ENCODE measurements around the gene PAX7. TPM values are rescaled to one million over a fixed set of nuclear protein-coding genes. Genes with fewer than 3 reads are reported as not detected.

Gene PAX7
- polyA plus RNA-seq, 1 experiment, result not detected

DNA sequence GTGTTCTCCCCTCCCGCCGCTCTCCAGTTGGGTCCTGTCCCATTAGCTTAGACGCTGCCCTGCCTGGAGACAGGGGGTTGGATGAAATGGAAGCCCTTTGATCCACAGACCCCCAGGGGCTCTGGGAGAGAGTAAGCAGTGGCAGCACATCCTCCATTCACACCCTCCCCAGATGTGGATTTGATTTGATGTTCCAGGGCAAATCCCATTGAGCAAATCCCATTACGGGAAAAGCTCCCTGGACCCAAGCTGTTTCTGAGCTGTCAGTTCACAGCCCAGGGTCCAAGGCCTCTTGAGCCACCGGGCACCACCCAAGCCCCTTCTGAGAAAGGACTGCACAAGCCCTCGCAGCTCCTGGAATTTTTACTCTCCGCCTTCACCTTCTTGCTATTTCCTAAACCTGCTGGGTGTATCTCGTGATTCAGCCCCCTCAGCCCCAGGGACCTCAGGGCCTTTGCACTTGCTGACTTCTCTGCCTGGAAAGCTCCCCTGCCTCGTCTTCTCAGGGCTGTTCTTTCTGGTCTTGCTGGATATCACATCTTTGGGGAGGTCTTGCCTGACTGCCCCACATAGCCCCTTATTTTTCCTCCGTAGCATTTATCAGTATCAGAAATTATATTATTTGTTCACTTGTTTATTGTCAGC lies 101.1 kb downstream of the PAX7 start:
- TF ChIP-seq, protein P1, sequence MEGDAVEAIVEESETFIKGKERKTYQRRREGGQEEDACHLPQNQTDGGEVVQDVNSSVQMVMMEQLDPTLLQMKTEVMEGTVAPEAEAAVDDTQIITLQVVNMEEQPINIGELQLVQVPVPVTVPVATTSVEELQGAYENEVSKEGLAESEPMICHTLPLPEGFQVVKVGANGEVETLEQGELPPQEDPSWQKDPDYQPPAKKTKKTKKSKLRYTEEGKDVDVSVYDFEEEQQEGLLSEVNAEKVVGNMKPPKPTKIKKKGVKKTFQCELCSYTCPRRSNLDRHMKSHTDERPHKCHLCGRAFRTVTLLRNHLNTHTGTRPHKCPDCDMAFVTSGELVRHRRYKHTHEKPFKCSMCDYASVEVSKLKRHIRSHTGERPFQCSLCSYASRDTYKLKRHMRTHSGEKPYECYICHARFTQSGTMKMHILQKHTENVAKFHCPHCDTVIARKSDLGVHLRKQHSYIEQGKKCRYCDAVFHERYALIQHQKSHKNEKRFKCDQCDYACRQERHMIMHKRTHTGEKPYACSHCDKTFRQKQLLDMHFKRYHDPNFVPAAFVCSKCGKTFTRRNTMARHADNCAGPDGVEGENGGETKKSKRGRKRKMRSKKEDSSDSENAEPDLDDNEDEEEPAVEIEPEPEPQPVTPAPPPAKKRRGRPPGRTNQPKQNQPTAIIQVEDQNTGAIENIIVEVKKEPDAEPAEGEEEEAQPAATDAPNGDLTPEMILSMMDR (IDR thresholded peaks at IDR 0.05; ENCODE audit: insufficient read depth, low read depth, low read length), result no peak
- CTCF ChIA-PET, result interaction anchor here (1.0 kb wide), 1 partner anchor 53 kb away, joined by 3 read pairs; no protein-coding TSS in a partner anchor
- Histone ChIP-seq H3K4me3 (ENCODE audit: low read depth, low read length) (no peak overlapping the region), H3K36me3 (ENCODE audit: control insufficient read depth, insufficient read depth, low read length) (no peaks in the 10 kb centered on the region), H3K27me3 (ENCODE audit: control insufficient read depth, insufficient read depth, low read length) (0 out of 2 replicates have a peak, but pooled peaks cover 2% of the 10 kb centered on the region)
- POLR2A ChIA-PET, result no interaction called here
- DNase-seq (ENCODE audit: low read depth), result no peak

DNA sequence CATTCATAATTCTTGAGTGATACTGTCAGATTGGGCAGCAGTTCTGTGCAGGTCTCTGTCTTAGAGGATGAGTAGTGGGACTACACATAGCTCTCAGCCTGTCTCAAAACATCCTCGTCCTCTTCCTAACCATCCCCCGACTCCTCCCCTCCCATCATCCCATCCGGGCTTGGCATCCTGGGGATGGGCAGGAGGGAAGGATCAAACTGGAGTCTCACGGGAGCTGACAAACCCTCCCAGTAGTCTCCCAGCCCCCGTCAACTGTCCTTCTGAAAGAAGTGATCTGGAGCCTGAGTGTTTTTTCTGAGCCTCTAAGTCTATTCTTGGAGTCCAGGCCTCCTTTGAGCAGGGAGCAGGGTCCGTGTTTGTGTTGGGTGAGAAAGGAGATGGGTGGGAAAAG lies 102.0 kb downstream of the PAX7 start:
- DNase-seq (ENCODE audit: low read depth), result no peak
- TF ChIP-seq, protein P1 (IDR thresholded peaks at IDR 0.05; ENCODE audit: insufficient read depth, low read depth, low read length), result no peak
- H3K4me3 ChIP-seq (ENCODE audit: low read depth, low read length), result no peak overlapping the region
- ChIA-PET CTCF (interaction anchor here (1.0 kb wide), 1 partner anchor 52 kb away, joined by 3 read pairs; no protein-coding TSS in a partner anchor), POLR2A (no interaction called here)
- H3K27me3 ChIP-seq (ENCODE audit: control insufficient read depth, insufficient read depth, low read length), result 0 out of 2 replicates have a peak, but pooled peaks cover 2% of the 10 kb centered on the region
- H3K36me3 ChIP-seq (ENCODE audit: control insufficient read depth, insufficient read depth, low read length), result no peaks in the 10 kb centered on the region

DNA sequence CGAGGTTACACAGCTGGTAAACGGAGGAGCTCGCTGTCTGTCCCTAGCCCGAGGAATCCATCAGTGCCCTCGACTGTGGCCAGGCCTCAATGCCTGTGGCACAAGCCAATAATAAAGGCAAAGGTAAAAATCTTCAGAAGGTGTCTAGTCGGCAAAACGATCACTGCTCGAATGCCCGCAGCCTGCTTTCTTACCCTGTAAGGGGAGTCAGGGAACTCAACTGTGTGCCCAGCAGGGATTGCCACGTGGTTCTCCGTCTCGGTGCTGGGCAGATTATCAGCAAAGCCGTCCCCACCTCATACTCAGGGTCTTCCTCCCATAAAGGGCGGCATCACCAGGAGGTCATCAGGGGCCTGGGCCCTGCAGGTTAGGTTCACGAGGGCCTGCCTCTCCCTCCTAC lies 103.4 kb downstream of the PAX7 start:
- CTCF ChIA-PET, result no interaction called here

DNA sequence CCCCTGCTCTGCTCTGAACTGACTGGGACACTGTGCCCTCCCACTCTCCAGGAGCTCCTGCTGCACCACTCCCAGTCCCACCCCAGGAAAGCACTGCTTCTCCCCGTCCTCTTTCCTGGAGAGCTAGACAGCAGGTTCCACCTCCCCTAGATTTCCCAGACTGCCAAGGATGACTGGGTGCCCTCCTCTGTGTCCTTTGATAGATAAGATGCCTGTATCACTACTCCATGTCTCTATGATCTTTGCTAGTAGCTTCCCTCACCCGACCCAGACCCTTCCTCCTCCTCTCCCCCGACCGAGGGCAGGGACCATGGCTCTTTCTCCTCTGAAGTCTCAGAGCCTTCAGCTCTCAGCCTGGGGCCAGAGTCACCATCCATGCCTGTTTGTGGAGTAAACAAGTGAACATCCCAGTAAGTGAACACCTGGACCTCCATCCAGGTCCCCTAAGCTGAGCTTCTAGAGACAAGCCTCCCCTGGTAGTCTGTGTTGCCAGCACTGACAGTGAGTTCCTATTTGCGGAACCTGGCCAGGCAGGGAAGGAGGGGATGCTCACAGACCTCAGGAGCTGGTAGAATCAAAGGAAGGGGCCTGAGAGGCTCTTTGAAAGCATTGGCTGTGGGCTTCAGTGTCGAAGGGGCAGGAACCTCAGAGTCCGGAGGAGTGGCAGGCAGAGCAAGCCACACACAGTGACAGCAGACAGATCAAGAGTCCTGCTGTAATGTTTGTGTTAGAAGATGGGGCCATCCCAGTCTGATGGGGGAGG lies 104.0 kb downstream of the PAX7 start:
- POLR2A ChIA-PET, result no interaction called here
- CTCF ChIA-PET, result no interaction called here

More for the DNA sequence above, 103.4 kb downstream of the PAX7 start:
- POLR2A ChIA-PET, result no interaction called here
- TF ChIP-seq, protein P1 (IDR thresholded peaks at IDR 0.05; ENCODE audit: insufficient read depth, low read depth, low read length), result no peak
- Histone ChIP-seq H3K36me3 (ENCODE audit: control insufficient read depth, insufficient read depth, low read length) (no peaks in the 10 kb centered on the region), H3K4me3 (ENCODE audit: low read depth, low read length) (no peak overlapping the region), H3K27me3 (ENCODE audit: control insufficient read depth, insufficient read depth, low read length) (0 out of 2 replicates have a peak, but pooled peaks cover 2% of the 10 kb centered on the region)
- DNase-seq (ENCODE audit: low read depth), result no peak

More for the DNA sequence above, 104.0 kb downstream of the PAX7 start:
- Histone ChIP-seq H3K4me3 (ENCODE audit: low read depth, low read length) (no peak overlapping the region), H3K36me3 (ENCODE audit: control insufficient read depth, insufficient read depth, low read length) (no peaks in the 10 kb centered on the region), H3K27me3 (ENCODE audit: control insufficient read depth, insufficient read depth, low read length) (no peaks in the 10 kb centered on the region)
- TF ChIP-seq, protein P1 (IDR thresholded peaks at IDR 0.05; ENCODE audit: insufficient read depth, low read depth, low read length), result no peak
- DNase-seq (ENCODE audit: low read depth), result no peak

All from BJ (cell line).